H9 (cell line): Measurements from ENCODE around the gene NKX6-2. TPM values are rescaled to one million over a fixed set of nuclear protein-coding genes. Genes with fewer than 3 reads are reported as not detected.

Source experiments
- DNase-seq: peaks from one replicate; pipeline ENCODE4 v3.0.0-alpha.2; 2017
- H2AFZ ChIP-seq: one replicate; pipeline ENCODE4 v1.6.1; 2013; ENCODE audit warnings: mild to moderate bottlenecking, low read length, control low read depth, moderate library complexity
- H2AK5ac ChIP-seq: 2 replicates; pipeline ENCODE4 v1.6.1; 2013; ENCODE audit warnings: low read length, control low read depth, mixed read lengths; ENCODE audit not compliant: insufficient read length
- H2BK120ac ChIP-seq: one replicate; pipeline ENCODE4 v1.6.1; 2013; ENCODE audit warnings: low read depth, mild to moderate bottlenecking, low read length, control low read depth, inconsistent platforms; ENCODE audit not compliant: poor library complexity, severe bottlenecking
- H2BK12ac ChIP-seq: 2 replicates; pipeline ENCODE4 v1.6.1; 2013; ENCODE audit warnings: low read length, control low read depth, mixed read lengths, low read depth; ENCODE audit not compliant: insufficient read length
- H2BK15ac ChIP-seq: 2 replicates; pipeline ENCODE4 v1.6.1; 2013; ENCODE audit warnings: low read depth, low read length, control low read depth
- H2BK20ac ChIP-seq: one replicate; pipeline ENCODE4 v1.6.1; 2013; ENCODE audit warnings: low read depth, mild to moderate bottlenecking, low read length, control low read depth, inconsistent platforms; ENCODE audit not compliant: poor library complexity, severe bottlenecking
- H2BK5ac ChIP-seq: 2 replicates; pipeline ENCODE4 v1.6.1; 2013; ENCODE audit warnings: low read length, control low read depth, mixed read lengths; ENCODE audit not compliant: insufficient read length
- H3K14ac ChIP-seq: 2 replicates; pipeline ENCODE4 v1.6.1; 2013; ENCODE audit warnings: low read length, control low read depth; ENCODE audit not compliant: insufficient read depth
- H3K18ac ChIP-seq: 2 replicates; pipeline ENCODE4 v1.6.1; 2013; ENCODE audit warnings: low read depth, mild to moderate bottlenecking, mixed read lengths, low read length, control low read depth; ENCODE audit not compliant: insufficient read length
- H3K23ac ChIP-seq: 2 replicates; pipeline ENCODE4 v1.6.1; 2013; ENCODE audit warnings: low read length, control low read depth, mixed read lengths, low read depth; ENCODE audit not compliant: insufficient read length
- H3K23me2 ChIP-seq: 2 replicates; pipeline ENCODE4 v1.6.1; 2013; ENCODE audit warnings: low read depth, mild to moderate bottlenecking, mixed read lengths, low read length, control low read depth; ENCODE audit not compliant: insufficient read length, poor library complexity, severe bottlenecking
- H3K27ac ChIP-seq: 2 replicates; pipeline ENCODE4 v1.5.1; 2013; ENCODE audit warnings: low read length, control low read depth, mixed read lengths, low read depth; ENCODE audit not compliant: insufficient read length
- H3K27me3 ChIP-seq: 2 replicates; pipeline ENCODE4 v1.6.1; 2013; ENCODE audit warnings: low read length, control low read depth, inconsistent platforms; ENCODE audit not compliant: insufficient read depth
- H3K4ac ChIP-seq: 2 replicates; pipeline ENCODE4 v1.6.1; 2013; ENCODE audit warnings: low read depth, mild to moderate bottlenecking, control low read depth, inconsistent platforms, low read length, moderate library complexity
- H3K4me1 ChIP-seq: 2 replicates; pipeline ENCODE4 v1.6.1; 2013; ENCODE audit warnings: low read length, control low read depth, inconsistent platforms; ENCODE audit not compliant: insufficient read depth
- H3K4me2 ChIP-seq: 2 replicates; pipeline ENCODE4 v1.6.1; 2013; ENCODE audit warnings: low read length, control low read depth, mixed read lengths; ENCODE audit not compliant: insufficient read length, insufficient read depth
- H3K56ac ChIP-seq: 2 replicates; pipeline ENCODE4 v1.6.1; 2013; ENCODE audit warnings: low read depth, mild to moderate bottlenecking, mixed read lengths, low read length, control low read depth; ENCODE audit not compliant: insufficient read length
- H3K79me1 ChIP-seq: 2 replicates; pipeline ENCODE4 v1.6.1; 2013; ENCODE audit warnings: low read depth, mild to moderate bottlenecking, moderate library complexity, low read length, control low read depth, inconsistent platforms; ENCODE audit not compliant: insufficient read depth, poor library complexity, severe bottlenecking
- H3K79me2 ChIP-seq: 2 replicates; pipeline ENCODE4 v1.6.1; 2013; ENCODE audit warnings: low read length, control low read depth, inconsistent platforms; ENCODE audit not compliant: insufficient read depth
- H3K9ac ChIP-seq: 2 replicates; pipeline ENCODE4 v1.6.1; 2013; ENCODE audit warnings: low read length, control low read depth, mixed read lengths; ENCODE audit not compliant: insufficient read length; ENCODE audit errors: extremely low read depth
- H3K9me3 ChIP-seq: one replicate; pipeline ENCODE4 v1.6.1; 2013; ENCODE audit warnings: low read depth, low read length, inconsistent platforms; ENCODE audit not compliant: control insufficient read depth
- H3T11ph ChIP-seq: one replicate; pipeline ENCODE4 v1.6.1; 2013; ENCODE audit warnings: mild to moderate bottlenecking, low read length, control low read depth, inconsistent platforms
- H4K20me1 ChIP-seq: one replicate; pipeline ENCODE4 v1.6.1; 2013; ENCODE audit not compliant: control insufficient read depth, insufficient read length, insufficient read depth
- H4K5ac ChIP-seq: 2 replicates; pipeline ENCODE4 v1.6.1; 2013; ENCODE audit warnings: low read depth, mild to moderate bottlenecking, mixed read lengths, low read length, control low read depth; ENCODE audit not compliant: insufficient read length
- H4K8ac ChIP-seq: replicated peaks from 2 replicates; pipeline ENCODE4 v1.6.1; 2013; ENCODE audit warnings: low read length, control low read depth, mixed read lengths, low read depth; ENCODE audit not compliant: insufficient read length
- H4K91ac ChIP-seq: 2 replicates; pipeline ENCODE4 v1.6.1; 2013; ENCODE audit warnings: low read depth, mild to moderate bottlenecking, moderate library complexity, mixed read lengths, low read length, control low read depth; ENCODE audit not compliant: insufficient read length
- H3K27ac Mint-ChIP-seq, 3 experiments: 2 replicates in 2 of 3; 3 replicates in 1 of 3; pipeline ENCODE4 v1.8.0; 2020 to 2021; ENCODE audit warnings: mixed read lengths in 3 of 3, mild to moderate bottlenecking in 1 of 3, moderate library complexity in 1 of 3
- H3K27me3 Mint-ChIP-seq: 2 replicates; pipeline ENCODE4 v1.8.0; 2021; ENCODE audit warnings: low read depth, mild to moderate bottlenecking, moderate library complexity, mixed read lengths
- H3K36me3 Mint-ChIP-seq, 3 experiments: 2 replicates in 2 of 3; 3 replicates in 1 of 3; pipeline ENCODE4 v1.8.0; 2020 to 2021; ENCODE audit warnings: low read depth in 3 of 3, mixed read lengths in 3 of 3; ENCODE audit not compliant: insufficient read depth in 1 of 3
- H3K4me1 Mint-ChIP-seq, 2 experiments: 2 replicates each; pipeline ENCODE4 v1.8.0; 2020; ENCODE audit warnings: mixed read lengths in 2 of 2
- H3K4me3 Mint-ChIP-seq, 2 experiments: 2 replicates in 1 of 2; 3 replicates in 1 of 2; pipeline ENCODE4 v1.8.0; 2020 to 2021; ENCODE audit warnings: mild to moderate bottlenecking in 2 of 2, mixed read lengths in 2 of 2, moderate library complexity in 1 of 2
- H3K9me3 Mint-ChIP-seq, 2 experiments: 2 replicates in 1 of 2; 3 replicates in 1 of 2; pipeline ENCODE4 v1.8.0; 2020; ENCODE audit warnings: mild to moderate bottlenecking in 2 of 2, mixed read lengths in 2 of 2, moderate library complexity in 1 of 2
- WGBS: extraction: QIAGEN DNeasy Blood & Tissue Kit; methylation state at CpG from one replicate; pipeline ENCODE4 v1.1.7; 2013; ENCODE audit warnings: missing lambda C conversion rate, low lambda C conversion rate, mixed read lengths; ENCODE audit not compliant: insufficient read length; ENCODE audit errors: extremely low coverage; 5-methylcytosine and 5-hydroxymethylcytosine counted together
- total RNA-seq: library from RNA; stranded (reverse); gene quantifications from 2 replicates; pipeline ENCODE4 v1.2.1, GENCODE V29; 2021
- TF ChIP-seq, protein P1 (sequence below): fragments of 200-600 bp; sonication (generic); conservative IDR thresholded peaks from 3 replicates; pipeline ENCODE4 v1.8.0; 2021; ENCODE audit warnings: antibody characterized with exemption, mild to moderate bottlenecking

Gene NKX6-2
- total RNA-seq, 1 experiment from 2014 or later, result 0.13 TPM

- WGBS, result no CpG with 5 or more reads among the region's 15 CpGs
- no peak overlapping the region for H3K27ac Mint-ChIP-seq
- H3K4me2 ChIP-seq, result no peak overlapping the region
- H3K9me3 ChIP-seq, result no peaks in the 10 kb centered on the region
- H3K23ac ChIP-seq, result no peak overlapping the region
- H4K20me1 ChIP-seq, result no peaks in the 10 kb centered on the region
- H3K4me1 Mint-ChIP-seq, result peaks cover 0 to 2% of the 10 kb centered on the region in 2 experiments; a peak in 1 of 4 replicates
- no peak overlapping the region for H3K4me3 Mint-ChIP-seq
- no peaks in the 10 kb centered on the region for H3K9me3 Mint-ChIP-seq
- no peak overlapping the region for H2AK5ac ChIP-seq
- no peak overlapping the region for H3K27ac ChIP-seq
- H2BK120ac ChIP-seq, result no peak overlapping the region
- TF ChIP-seq, protein P1, sequence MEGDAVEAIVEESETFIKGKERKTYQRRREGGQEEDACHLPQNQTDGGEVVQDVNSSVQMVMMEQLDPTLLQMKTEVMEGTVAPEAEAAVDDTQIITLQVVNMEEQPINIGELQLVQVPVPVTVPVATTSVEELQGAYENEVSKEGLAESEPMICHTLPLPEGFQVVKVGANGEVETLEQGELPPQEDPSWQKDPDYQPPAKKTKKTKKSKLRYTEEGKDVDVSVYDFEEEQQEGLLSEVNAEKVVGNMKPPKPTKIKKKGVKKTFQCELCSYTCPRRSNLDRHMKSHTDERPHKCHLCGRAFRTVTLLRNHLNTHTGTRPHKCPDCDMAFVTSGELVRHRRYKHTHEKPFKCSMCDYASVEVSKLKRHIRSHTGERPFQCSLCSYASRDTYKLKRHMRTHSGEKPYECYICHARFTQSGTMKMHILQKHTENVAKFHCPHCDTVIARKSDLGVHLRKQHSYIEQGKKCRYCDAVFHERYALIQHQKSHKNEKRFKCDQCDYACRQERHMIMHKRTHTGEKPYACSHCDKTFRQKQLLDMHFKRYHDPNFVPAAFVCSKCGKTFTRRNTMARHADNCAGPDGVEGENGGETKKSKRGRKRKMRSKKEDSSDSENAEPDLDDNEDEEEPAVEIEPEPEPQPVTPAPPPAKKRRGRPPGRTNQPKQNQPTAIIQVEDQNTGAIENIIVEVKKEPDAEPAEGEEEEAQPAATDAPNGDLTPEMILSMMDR, result no peak
- H3K79me2 ChIP-seq, result no peaks in the 10 kb centered on the region
- H2BK12ac ChIP-seq, result no peak overlapping the region
- H3K27me3 Mint-ChIP-seq, result peaks cover 69% of the 10 kb centered on the region
- H4K91ac ChIP-seq, result no peak overlapping the region
- no peak overlapping the region for H3T11ph ChIP-seq
- no peak overlapping the region for H2BK5ac ChIP-seq
- no peak overlapping the region for H2BK20ac ChIP-seq
- no peak overlapping the region for H3K14ac ChIP-seq
- no peak overlapping the region for H3K56ac ChIP-seq
- no peak overlapping the region for H3K9ac ChIP-seq
- peaks cover 7% of the 10 kb centered on the region for H3K23me2 ChIP-seq
- no peak overlapping the region for H4K5ac ChIP-seq
- no peak for DNase-seq
- H3K4ac ChIP-seq, result no peak overlapping the region
- no peak overlapping the region for H4K8ac ChIP-seq
- H2AFZ ChIP-seq, result no peak overlapping the region
- no peaks in the 10 kb centered on the region for H3K79me1 ChIP-seq
- H3K18ac ChIP-seq, result no peak overlapping the region
- no peaks in the 10 kb centered on the region for H3K36me3 Mint-ChIP-seq
- no peak overlapping the region for H2BK15ac ChIP-seq
- peaks cover 48% of the 10 kb centered on the region for H3K27me3 ChIP-seq
- H3K4me1 ChIP-seq, result no peaks in the 10 kb centered on the region
Observed at GRCh38 chr10:132789659-132790148, 3.8 kb upstream of the NKX6-2 start.
